Measurements from ENCODE around the gene CEPT1. TPM values are rescaled to one million over a fixed set of nuclear protein-coding genes. Genes with fewer than 3 reads are reported as not detected.

The CEPT1 gene
- total and polyA plus RNA-seq, 2 of the 13 experiments (the other 11 are each of a cell fraction or from before 2014, with no cell fraction given) = 35.7 to 48.2 TPM

DNA sequence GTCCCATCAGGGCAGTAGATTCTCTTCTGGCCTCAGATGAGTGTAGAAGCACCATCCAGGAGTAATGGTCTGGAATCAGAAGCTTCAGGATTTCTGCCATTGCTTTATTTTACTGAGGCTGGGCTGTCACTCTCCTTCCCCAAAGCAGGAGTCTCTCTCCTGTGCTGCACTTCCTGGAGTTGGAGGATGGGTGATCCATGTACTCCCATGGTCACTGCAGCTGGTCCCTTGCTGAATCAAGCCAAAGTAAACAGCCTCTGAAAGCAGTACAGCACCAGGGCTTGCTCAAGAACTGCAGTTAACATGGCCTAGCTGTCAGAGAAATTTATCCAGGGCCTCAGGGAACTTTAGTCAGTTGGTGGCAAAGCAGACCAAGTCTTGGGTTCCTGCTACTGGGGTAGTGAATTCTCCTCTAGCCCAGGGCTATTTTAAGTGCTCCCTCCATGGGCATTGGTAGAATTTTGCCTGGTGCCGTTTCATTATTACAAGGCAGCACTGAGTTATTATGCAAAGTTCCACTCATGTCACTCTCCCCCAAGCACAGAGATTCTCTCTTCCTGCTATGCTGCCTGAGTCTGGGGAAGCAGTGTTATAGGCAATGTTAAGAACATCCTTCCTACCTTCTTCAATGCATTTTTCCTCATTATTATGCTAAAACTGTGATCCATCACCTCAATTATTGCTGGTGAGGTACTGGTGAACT, 29.7 kb upstream of the CEPT1 start (continued):
- TF ChIP-seq ATF2 (CRISPR knock-in tag; IDR thresholded peaks at IDR 0.05) (no peak; the same call in 1 of the 2 replicates), FOXA3 (CRISPR knock-in tag; IDR thresholded peaks at IDR 0.05) (peak; percentile 95), HOXD1 (CRISPR knock-in tag; IDR thresholded peaks at IDR 0.05) (no peak), ZNF761 (CRISPR knock-in tag; conservative IDR thresholded peaks at IDR 0.05) (no peak), GPBP1L1 (CRISPR knock-in tag; IDR thresholded peaks at IDR 0.05) (no peak), RARG (CRISPR knock-in tag; IDR thresholded peaks at IDR 0.05; ENCODE audit: low read depth) (no peak), SALL1 (CRISPR knock-in tag; IDR thresholded peaks at IDR 0.05) (peak; percentile 70), PRMT3 (CRISPR knock-in tag; IDR thresholded peaks at IDR 0.05; ENCODE audit: borderline replicate concordance, low read depth) (no peak), ZNF709 (CRISPR knock-in tag; IDR thresholded peaks at IDR 0.05) (no peak), ZNF710 (CRISPR knock-in tag; IDR thresholded peaks at IDR 0.05; ENCODE audit: borderline replicate concordance) (no peak), ZFP36L1 (CRISPR knock-in tag; IDR thresholded peaks at IDR 0.05) (no peak), ZNF776 (CRISPR knock-in tag; IDR thresholded peaks at IDR 0.05) (no peak), ZNF232 (CRISPR knock-in tag; IDR thresholded peaks at IDR 0.05; ENCODE audit: borderline replicate concordance) (no peak), ARID3A (IDR thresholded peaks at IDR 0.05; ENCODE audit: low read depth, low read length) (no peak)
- TF ChIP-seq, protein P1, sequence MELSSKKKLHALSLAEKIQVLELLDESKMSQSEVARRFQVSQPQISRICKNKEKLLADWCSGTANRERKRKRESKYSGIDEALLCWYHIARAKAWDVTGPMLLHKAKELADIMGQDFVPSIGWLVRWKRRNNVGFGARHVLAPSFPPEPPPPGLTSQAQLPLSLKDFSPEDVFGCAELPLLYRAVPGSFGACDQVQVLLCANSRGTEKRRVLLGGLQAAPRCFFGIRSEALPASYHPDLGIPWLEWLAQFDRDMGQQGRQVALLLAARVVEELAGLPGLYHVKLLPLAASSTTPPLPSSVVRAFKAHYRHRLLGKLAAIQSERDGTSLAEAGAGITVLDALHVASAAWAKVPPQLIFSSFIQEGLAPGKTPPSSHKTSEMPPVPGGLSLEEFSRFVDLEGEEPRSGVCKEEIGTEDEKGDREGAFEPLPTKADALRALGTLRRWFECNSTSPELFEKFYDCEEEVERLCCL (CRISPR knock-in tag; IDR thresholded peaks at IDR 0.05; ENCODE audit: borderline replicate concordance) = no peak
- TF ChIP-seq, protein P2, sequence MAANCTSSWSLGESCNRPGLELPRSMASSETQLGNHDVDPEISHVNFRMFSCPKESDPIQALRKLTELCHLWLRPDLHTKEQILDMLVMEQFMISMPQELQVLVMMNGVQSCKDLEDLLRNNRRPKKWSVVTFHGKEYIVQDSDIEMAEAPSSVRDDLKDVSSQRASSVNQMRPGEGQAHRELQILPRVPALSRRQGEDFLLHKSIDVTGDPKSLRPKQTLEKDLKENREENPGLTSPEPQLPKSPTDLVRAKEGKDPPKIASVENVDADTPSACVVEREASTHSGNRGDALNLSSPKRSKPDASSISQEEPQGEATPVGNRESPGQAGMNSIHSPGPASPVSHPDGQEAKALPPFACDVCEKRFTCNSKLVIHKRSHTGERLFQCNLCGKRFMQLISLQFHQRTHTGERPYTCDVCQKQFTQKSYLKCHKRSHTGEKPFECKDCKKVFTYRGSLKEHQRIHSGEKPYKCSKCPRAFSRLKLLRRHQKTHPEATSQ (CRISPR knock-in tag; IDR thresholded peaks at IDR 0.05; ENCODE audit: borderline replicate concordance) = no peak
- TF ChIP-seq, protein P3, sequence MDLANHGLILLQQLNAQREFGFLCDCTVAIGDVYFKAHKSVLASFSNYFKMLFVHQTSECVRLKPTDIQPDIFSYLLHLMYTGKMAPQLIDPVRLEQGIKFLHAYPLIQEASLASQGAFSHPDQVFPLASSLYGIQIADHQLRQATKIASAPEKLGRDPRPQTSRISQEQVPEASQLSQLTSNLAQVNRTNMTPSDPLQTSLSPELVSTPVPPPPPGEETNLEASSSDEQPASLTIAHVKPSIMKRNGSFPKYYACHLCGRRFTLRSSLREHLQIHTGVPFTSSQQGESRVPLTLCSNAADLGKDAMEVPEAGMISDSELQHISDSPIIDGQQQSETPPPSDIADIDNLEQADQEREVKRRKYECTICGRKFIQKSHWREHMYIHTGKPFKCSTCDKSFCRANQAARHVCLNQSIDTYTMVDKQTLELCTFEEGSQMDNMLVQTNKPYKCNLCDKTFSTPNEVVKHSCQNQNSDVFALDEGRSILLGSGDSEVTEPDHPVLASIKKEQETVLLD (CRISPR knock-in tag; IDR thresholded peaks at IDR 0.05; ENCODE audit: low read depth) = no peak

All from HepG2 (cell line).